H9 (cell line): Measurements from ENCODE around the gene NRN1L. TPM values are rescaled to one million over a fixed set of nuclear protein-coding genes. Genes with fewer than 3 reads are reported as not detected.
A peak's percentile ranks its signal among the peaks of the same experiment; 100 is the strongest.

ENCODE experiments used
- DNase-seq: peaks from one replicate; pipeline ENCODE4 v3.0.0-alpha.2; 2017
- H2AFZ ChIP-seq: one replicate; pipeline ENCODE4 v1.6.1; 2013; ENCODE audit warnings: mild to moderate bottlenecking, low read length, control low read depth, moderate library complexity
- H2AK5ac ChIP-seq: 2 replicates; pipeline ENCODE4 v1.6.1; 2013; ENCODE audit warnings: low read length, control low read depth, mixed read lengths; ENCODE audit not compliant: insufficient read length
- H2BK120ac ChIP-seq: one replicate; pipeline ENCODE4 v1.6.1; 2013; ENCODE audit warnings: low read depth, mild to moderate bottlenecking, low read length, control low read depth, inconsistent platforms; ENCODE audit not compliant: poor library complexity, severe bottlenecking
- H2BK12ac ChIP-seq: 2 replicates; pipeline ENCODE4 v1.6.1; 2013; ENCODE audit warnings: low read length, control low read depth, mixed read lengths, low read depth; ENCODE audit not compliant: insufficient read length
- H2BK15ac ChIP-seq: 2 replicates; pipeline ENCODE4 v1.6.1; 2013; ENCODE audit warnings: low read depth, low read length, control low read depth
- H2BK20ac ChIP-seq: one replicate; pipeline ENCODE4 v1.6.1; 2013; ENCODE audit warnings: low read depth, mild to moderate bottlenecking, low read length, control low read depth, inconsistent platforms; ENCODE audit not compliant: poor library complexity, severe bottlenecking
- H2BK5ac ChIP-seq: 2 replicates; pipeline ENCODE4 v1.6.1; 2013; ENCODE audit warnings: low read length, control low read depth, mixed read lengths; ENCODE audit not compliant: insufficient read length
- H3K14ac ChIP-seq: 2 replicates; pipeline ENCODE4 v1.6.1; 2013; ENCODE audit warnings: low read length, control low read depth; ENCODE audit not compliant: insufficient read depth
- H3K18ac ChIP-seq: 2 replicates; pipeline ENCODE4 v1.6.1; 2013; ENCODE audit warnings: low read depth, mild to moderate bottlenecking, mixed read lengths, low read length, control low read depth; ENCODE audit not compliant: insufficient read length
- H3K23ac ChIP-seq: 2 replicates; pipeline ENCODE4 v1.6.1; 2013; ENCODE audit warnings: low read length, control low read depth, mixed read lengths, low read depth; ENCODE audit not compliant: insufficient read length
- H3K23me2 ChIP-seq: 2 replicates; pipeline ENCODE4 v1.6.1; 2013; ENCODE audit warnings: low read depth, mild to moderate bottlenecking, mixed read lengths, low read length, control low read depth; ENCODE audit not compliant: insufficient read length, poor library complexity, severe bottlenecking
- H3K27ac ChIP-seq: 2 replicates; pipeline ENCODE4 v1.5.1; 2013; ENCODE audit warnings: low read length, control low read depth, mixed read lengths, low read depth; ENCODE audit not compliant: insufficient read length
- H3K27me3 ChIP-seq: 2 replicates; pipeline ENCODE4 v1.6.1; 2013; ENCODE audit warnings: low read length, control low read depth, inconsistent platforms; ENCODE audit not compliant: insufficient read depth
- H3K4ac ChIP-seq: 2 replicates; pipeline ENCODE4 v1.6.1; 2013; ENCODE audit warnings: low read depth, mild to moderate bottlenecking, control low read depth, inconsistent platforms, low read length, moderate library complexity
- H3K4me1 ChIP-seq: 2 replicates; pipeline ENCODE4 v1.6.1; 2013; ENCODE audit warnings: low read length, control low read depth, inconsistent platforms; ENCODE audit not compliant: insufficient read depth
- H3K4me2 ChIP-seq: 2 replicates; pipeline ENCODE4 v1.6.1; 2013; ENCODE audit warnings: low read length, control low read depth, mixed read lengths; ENCODE audit not compliant: insufficient read length, insufficient read depth
- H3K56ac ChIP-seq: 2 replicates; pipeline ENCODE4 v1.6.1; 2013; ENCODE audit warnings: low read depth, mild to moderate bottlenecking, mixed read lengths, low read length, control low read depth; ENCODE audit not compliant: insufficient read length
- H3K79me1 ChIP-seq: 2 replicates; pipeline ENCODE4 v1.6.1; 2013; ENCODE audit warnings: low read depth, mild to moderate bottlenecking, moderate library complexity, low read length, control low read depth, inconsistent platforms; ENCODE audit not compliant: insufficient read depth, poor library complexity, severe bottlenecking
- H3K79me2 ChIP-seq: 2 replicates; pipeline ENCODE4 v1.6.1; 2013; ENCODE audit warnings: low read length, control low read depth, inconsistent platforms; ENCODE audit not compliant: insufficient read depth
- H3K9ac ChIP-seq: 2 replicates; pipeline ENCODE4 v1.6.1; 2013; ENCODE audit warnings: low read length, control low read depth, mixed read lengths; ENCODE audit not compliant: insufficient read length; ENCODE audit errors: extremely low read depth
- H3K9me3 ChIP-seq: one replicate; pipeline ENCODE4 v1.6.1; 2013; ENCODE audit warnings: low read depth, low read length, inconsistent platforms; ENCODE audit not compliant: control insufficient read depth
- H3T11ph ChIP-seq: one replicate; pipeline ENCODE4 v1.6.1; 2013; ENCODE audit warnings: mild to moderate bottlenecking, low read length, control low read depth, inconsistent platforms
- H4K20me1 ChIP-seq: one replicate; pipeline ENCODE4 v1.6.1; 2013; ENCODE audit not compliant: control insufficient read depth, insufficient read length, insufficient read depth
- H4K5ac ChIP-seq: 2 replicates; pipeline ENCODE4 v1.6.1; 2013; ENCODE audit warnings: low read depth, mild to moderate bottlenecking, mixed read lengths, low read length, control low read depth; ENCODE audit not compliant: insufficient read length
- H4K8ac ChIP-seq: replicated peaks from 2 replicates; pipeline ENCODE4 v1.6.1; 2013; ENCODE audit warnings: low read length, control low read depth, mixed read lengths, low read depth; ENCODE audit not compliant: insufficient read length
- H4K91ac ChIP-seq: 2 replicates; pipeline ENCODE4 v1.6.1; 2013; ENCODE audit warnings: low read depth, mild to moderate bottlenecking, moderate library complexity, mixed read lengths, low read length, control low read depth; ENCODE audit not compliant: insufficient read length
- H3K27ac Mint-ChIP-seq, 3 experiments: 2 replicates in 2 of 3; 3 replicates in 1 of 3; pipeline ENCODE4 v1.8.0; 2020 to 2021; ENCODE audit warnings: mixed read lengths in 3 of 3, mild to moderate bottlenecking in 1 of 3, moderate library complexity in 1 of 3
- H3K27me3 Mint-ChIP-seq: 2 replicates; pipeline ENCODE4 v1.8.0; 2021; ENCODE audit warnings: low read depth, mild to moderate bottlenecking, moderate library complexity, mixed read lengths
- H3K36me3 Mint-ChIP-seq, 3 experiments: 2 replicates in 2 of 3; 3 replicates in 1 of 3; pipeline ENCODE4 v1.8.0; 2020 to 2021; ENCODE audit warnings: low read depth in 3 of 3, mixed read lengths in 3 of 3; ENCODE audit not compliant: insufficient read depth in 1 of 3
- H3K4me1 Mint-ChIP-seq, 2 experiments: 2 replicates each; pipeline ENCODE4 v1.8.0; 2020; ENCODE audit warnings: mixed read lengths in 2 of 2
- H3K4me3 Mint-ChIP-seq, 2 experiments: 2 replicates in 1 of 2; 3 replicates in 1 of 2; pipeline ENCODE4 v1.8.0; 2020 to 2021; ENCODE audit warnings: mild to moderate bottlenecking in 2 of 2, mixed read lengths in 2 of 2, moderate library complexity in 1 of 2
- H3K9me3 Mint-ChIP-seq, 2 experiments: 2 replicates in 1 of 2; 3 replicates in 1 of 2; pipeline ENCODE4 v1.8.0; 2020; ENCODE audit warnings: mild to moderate bottlenecking in 2 of 2, mixed read lengths in 2 of 2, moderate library complexity in 1 of 2
- WGBS: extraction: QIAGEN DNeasy Blood & Tissue Kit; methylation state at CpG from one replicate; pipeline ENCODE4 v1.1.7; 2013; ENCODE audit warnings: missing lambda C conversion rate, low lambda C conversion rate, mixed read lengths; ENCODE audit not compliant: insufficient read length; ENCODE audit errors: extremely low coverage; 5-methylcytosine and 5-hydroxymethylcytosine counted together
- total RNA-seq: library from RNA; stranded (reverse); gene quantifications from 2 replicates; pipeline ENCODE4 v1.2.1, GENCODE V29; 2021
- TF ChIP-seq, protein P1 (sequence below): fragments of 200-600 bp; sonication (generic); conservative IDR thresholded peaks from 3 replicates; pipeline ENCODE4 v1.8.0; 2021; ENCODE audit warnings: antibody characterized with exemption, mild to moderate bottlenecking

The NRN1L gene
- total RNA-seq, 1 experiment from 2014 or later = 2.0 TPM

DNA sequence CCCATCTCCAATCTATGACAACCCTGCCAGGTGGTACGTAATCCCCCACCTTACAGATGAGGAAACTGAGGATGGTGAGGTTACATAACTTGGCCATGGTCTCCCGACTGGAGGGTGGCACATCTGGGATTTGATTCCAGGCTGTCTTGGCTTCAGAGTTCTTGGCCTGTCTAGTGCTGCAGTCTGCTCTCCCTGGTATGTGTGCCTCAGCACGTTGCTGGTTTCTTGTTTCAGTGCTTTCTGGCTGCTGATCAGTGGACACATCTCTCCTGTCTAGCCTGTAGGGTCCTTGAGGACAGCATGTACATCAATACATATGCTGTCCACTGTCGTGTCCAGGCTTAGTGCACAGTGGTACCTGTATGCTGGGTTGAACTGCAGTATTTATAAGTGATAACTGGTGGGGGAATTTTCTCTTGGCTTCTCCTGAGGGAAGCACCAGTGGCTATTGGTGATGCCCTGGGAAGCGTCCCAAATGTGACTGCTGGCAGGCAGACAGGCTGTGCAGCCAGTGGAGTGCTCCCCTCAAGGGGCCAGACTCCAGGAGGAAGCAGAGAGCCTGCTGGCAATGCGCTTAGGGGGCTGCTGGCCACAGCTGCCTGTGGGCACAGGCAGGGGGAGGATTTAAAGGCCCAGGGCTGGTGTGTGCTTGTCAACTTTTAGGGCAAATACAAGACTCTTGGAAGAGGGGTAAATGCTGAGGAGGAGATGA is 32.6 kb downstream of the NRN1L start:
- Histone ChIP-seq H3K23ac (no peak overlapping the region), H3K27me3 (no peaks in the 10 kb centered on the region), H3K4me2 (no peak overlapping the region), H2AFZ (no peak overlapping the region), H2AK5ac (no peak overlapping the region), H2BK15ac (no peak overlapping the region), H3K4me1 (peaks cover 7% of the 10 kb centered on the region; the same call in 1 of the 2 replicates), H3K56ac (no peak overlapping the region), H4K91ac (no peak overlapping the region), H3K18ac (no peak overlapping the region), H3K79me2 (no peaks in the 10 kb centered on the region), H3K27ac (no peak overlapping the region), H3K14ac (no peak overlapping the region; the same call in 1 of the 2 replicates), H3K23me2 (no peaks in the 10 kb centered on the region), H4K20me1 (no peaks in the 10 kb centered on the region), H2BK5ac (peak overlapping the region; percentile 32), H3K4ac (no peak overlapping the region), H4K8ac (no peak overlapping the region), H2BK12ac (no peak overlapping the region), H2BK120ac (no peak overlapping the region), H3K9ac (no peak overlapping the region), H4K5ac (no peak overlapping the region), H3T11ph (no peak overlapping the region), H3K79me1 (no peaks in the 10 kb centered on the region), H2BK20ac (no peak overlapping the region), H3K9me3 (no peaks in the 10 kb centered on the region)
- H3K9me3 Mint-ChIP-seq = no peaks in the 10 kb centered on the region
- TF ChIP-seq, protein P1, sequence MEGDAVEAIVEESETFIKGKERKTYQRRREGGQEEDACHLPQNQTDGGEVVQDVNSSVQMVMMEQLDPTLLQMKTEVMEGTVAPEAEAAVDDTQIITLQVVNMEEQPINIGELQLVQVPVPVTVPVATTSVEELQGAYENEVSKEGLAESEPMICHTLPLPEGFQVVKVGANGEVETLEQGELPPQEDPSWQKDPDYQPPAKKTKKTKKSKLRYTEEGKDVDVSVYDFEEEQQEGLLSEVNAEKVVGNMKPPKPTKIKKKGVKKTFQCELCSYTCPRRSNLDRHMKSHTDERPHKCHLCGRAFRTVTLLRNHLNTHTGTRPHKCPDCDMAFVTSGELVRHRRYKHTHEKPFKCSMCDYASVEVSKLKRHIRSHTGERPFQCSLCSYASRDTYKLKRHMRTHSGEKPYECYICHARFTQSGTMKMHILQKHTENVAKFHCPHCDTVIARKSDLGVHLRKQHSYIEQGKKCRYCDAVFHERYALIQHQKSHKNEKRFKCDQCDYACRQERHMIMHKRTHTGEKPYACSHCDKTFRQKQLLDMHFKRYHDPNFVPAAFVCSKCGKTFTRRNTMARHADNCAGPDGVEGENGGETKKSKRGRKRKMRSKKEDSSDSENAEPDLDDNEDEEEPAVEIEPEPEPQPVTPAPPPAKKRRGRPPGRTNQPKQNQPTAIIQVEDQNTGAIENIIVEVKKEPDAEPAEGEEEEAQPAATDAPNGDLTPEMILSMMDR = no peak
- H3K27ac Mint-ChIP-seq = peak overlapping the region; percentile 55 to 93 (median 79); a peak in 6 of 7 replicates
- DNase-seq = no peak
- no peaks in the 10 kb centered on the region; the same call in 1 of the 2 replicates for H3K27me3 Mint-ChIP-seq
- no CpG with 5 or more reads among the region's 6 CpGs for WGBS
- peak overlapping the region in 1 of 2 experiments; percentile 39; a peak in 1 of 5 replicates for H3K4me3 Mint-ChIP-seq
- H3K36me3 Mint-ChIP-seq = peaks cover 5 to 21% (median 8%) of the 10 kb centered on the region in 3 experiments; a peak in 5 of 7 replicates
- peaks cover 19 to 23% of the 10 kb centered on the region in 2 experiments for H3K4me1 Mint-ChIP-seq
